UCSD-AML1 (cell line): Measurements from ENCODE around the gene P4HTM.
A peak's percentile ranks its signal among the peaks of the same experiment; 100 is the strongest.
"Not testable (repeated sequence)": the region's sequence is repeated elsewhere in the genome, so short reads cannot be mapped to it uniquely, and the experiment has no call there.

Experiments
- DNase-seq: peaks from one replicate; lab custom pipeline; 2025; ENCODE audit not compliant: unreplicated experiment; lab: John Stamatoyannopoulos, UW

P4HTM gene

GRCh38 chr3:49007068-49007770, 17.2 kb downstream of the P4HTM start, which contains the start of gene WDR6:
TSS of gene WDR6 (plus strand) at chr3:49007391. CDS start at chr3:49007432, 41 bp downstream.
- DNase-seq, result peak; percentile 96

- DNase-seq, result peak; percentile 85
Measured at GRCh38 chr3:49007771-49008528, 17.9 kb downstream of the P4HTM start.

GRCh38 chr3:49008627-49009026, 18.6 kb downstream of the P4HTM start:
- not testable (repeated sequence) for DNase-seq

- no peak for DNase-seq
Measured at GRCh38 chr3:49009396-49009795, 19.4 kb downstream of the P4HTM start.

DNA sequence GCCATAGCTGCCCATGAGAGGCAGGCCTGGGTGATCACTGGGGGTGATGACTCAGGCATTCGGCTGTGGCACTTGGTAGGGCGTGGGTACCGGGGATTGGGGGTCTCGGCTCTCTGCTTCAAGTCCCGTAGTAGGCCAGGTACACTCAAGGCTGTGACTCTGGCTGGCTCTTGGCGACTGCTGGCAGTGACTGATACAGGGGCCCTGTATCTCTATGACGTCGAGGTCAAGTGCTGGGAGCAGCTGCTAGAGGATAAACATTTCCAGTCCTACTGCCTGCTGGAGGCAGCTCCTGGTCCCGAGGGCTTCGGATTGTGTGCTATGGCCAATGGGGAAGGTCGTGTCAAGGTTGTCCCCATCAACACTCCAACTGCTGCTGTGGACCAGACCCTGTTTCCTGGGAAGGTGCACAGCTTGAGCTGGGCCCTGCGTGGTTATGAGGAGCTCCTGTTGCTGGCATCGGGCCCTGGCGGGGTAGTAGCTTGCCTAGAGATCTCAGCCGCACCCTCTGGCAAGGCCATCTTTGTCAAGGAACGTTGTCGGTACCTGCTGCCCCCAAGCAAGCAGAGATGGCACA, 22.5 kb downstream of the P4HTM start:
- no peak for DNase-seq

- DNase-seq, result no peak
Measured at GRCh38 chr3:49013113-49013737, 23.2 kb downstream of the P4HTM start.

- peak; percentile 49 for DNase-seq
Measured at GRCh38 chr3:49013738-49014660, 24.0 kb downstream of the P4HTM start.

DNA sequence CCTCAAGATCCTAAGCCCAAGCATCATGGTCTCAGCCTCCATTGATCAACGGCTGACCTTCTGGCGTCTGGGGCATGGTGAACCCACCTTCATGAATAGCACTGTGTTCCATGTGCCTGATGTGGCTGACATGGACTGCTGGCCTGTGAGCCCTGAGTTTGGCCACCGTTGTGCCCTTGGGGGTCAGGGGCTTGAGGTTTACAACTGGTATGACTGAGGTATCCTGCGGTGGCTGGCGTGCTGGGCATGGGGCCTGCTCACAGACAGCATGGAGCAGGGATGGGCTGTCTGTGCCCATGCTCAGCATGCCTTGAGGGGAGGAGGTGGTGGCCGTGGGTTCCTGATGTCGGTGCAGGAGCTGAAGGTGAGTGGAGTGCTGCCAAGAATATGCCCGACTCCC, 25.0 kb downstream of the P4HTM start:
- DNase-seq, result no peak

DNA sequence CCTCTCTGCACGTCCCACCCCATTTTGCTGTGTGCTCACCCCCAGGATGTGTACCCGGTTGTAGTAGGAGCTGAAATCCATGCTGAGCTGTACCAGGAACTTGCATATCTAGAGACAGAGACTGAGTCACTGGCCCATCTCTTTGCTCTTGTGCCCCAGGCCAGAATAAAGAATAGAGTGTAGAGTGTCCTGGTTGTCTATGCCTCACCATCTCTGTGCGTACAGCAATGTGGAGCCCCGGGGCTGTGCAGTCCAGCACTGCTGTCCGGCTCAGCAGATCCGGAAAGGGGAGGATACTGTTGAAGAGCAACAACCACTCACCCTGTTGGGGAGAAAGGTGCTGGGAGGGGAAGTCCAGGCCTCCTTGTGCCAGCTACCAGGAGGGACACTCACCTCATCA, 25.7 kb downstream of the P4HTM start:
- DNase-seq, result no peak

DNA sequence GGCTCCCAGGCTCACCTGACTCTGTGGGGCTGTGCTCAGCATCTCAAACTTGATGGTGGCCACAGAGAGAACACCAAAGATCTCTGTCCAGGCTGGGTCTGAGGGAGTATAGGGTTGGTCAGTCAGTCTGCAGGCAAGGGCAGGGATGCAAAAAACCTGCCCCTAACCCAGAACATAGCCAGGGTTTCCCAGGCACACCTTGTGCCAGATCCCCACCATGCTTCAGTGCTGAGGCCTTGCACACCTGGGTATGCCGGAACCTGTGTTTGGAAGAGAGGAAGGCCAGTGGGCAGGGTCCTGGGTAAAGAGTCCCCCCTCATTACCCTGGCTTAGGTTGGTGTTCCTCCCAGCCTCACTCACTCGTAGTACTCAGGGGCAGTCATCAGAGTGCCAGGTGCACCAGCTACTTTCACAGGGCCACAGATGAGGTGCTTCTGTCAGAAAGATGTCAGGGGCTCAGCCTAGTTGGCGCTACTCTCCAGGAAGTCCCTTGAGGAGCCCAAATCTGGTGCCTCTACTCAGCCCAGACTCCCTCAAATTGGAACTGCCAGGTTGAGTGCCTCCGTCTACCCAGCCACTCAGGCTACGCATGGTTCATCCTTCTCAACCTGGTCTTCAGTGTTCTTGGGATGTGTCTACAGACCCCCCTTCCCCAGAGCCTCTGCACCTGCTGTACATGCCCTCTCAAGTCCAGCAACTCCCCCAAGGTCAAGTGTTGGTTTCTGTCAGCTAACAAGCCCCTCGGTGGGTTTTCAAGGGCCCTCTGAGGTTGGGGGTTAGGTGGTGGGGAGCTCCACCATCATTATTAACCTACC, 26.6 kb downstream of the P4HTM start:
- DNase-seq, result no peak

GRCh38 chr3:49017229-49017970, 27.4 kb downstream of the P4HTM start:
- no peak for DNase-seq

- DNase-seq, result peak; percentile 77
Measured at GRCh38 chr3:49017971-49018706, 28.1 kb downstream of the P4HTM start, which contains the start of gene DALRD3. TSS of gene DALRD3 (minus strand) at chr3:49018580. CDS start at chr3:49018564, 16 bp downstream.

DNA sequence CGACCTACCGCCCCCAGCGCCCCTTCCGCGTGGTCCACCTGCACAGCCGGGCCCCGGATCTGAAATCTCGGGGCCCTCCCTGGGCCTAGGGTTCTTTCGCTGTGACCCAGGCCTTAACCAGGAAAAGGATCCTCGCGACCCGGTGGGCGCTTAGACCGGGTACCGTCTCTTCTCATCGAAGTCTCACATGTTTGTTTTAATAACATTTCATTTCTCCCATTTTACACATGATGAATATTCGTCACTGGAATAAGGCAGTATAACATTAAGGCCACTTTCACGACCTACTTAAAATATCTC, 28.6 kb downstream of the P4HTM start:
- DNase-seq, result no peak

DNA sequence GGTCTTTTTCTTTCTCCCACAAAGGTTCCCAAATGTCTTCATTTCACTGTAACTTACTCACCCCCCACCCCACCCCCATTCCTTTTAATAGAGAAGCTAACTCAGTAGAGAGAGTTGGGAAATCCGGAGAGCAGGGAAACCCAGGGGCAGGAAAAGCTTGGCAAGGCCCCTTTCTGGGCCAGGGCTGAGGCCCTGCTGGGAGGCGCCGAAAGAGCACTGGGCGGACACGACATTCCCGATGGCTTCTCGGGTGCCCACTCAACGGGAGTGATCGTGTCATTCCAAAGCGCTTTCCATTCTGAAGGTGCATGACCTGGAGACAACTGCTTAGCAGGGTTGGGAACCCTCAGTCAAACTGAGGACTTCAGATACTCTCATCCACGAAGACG, 29.9 kb downstream of the P4HTM start:
- DNase-seq, result no peak

DNA sequence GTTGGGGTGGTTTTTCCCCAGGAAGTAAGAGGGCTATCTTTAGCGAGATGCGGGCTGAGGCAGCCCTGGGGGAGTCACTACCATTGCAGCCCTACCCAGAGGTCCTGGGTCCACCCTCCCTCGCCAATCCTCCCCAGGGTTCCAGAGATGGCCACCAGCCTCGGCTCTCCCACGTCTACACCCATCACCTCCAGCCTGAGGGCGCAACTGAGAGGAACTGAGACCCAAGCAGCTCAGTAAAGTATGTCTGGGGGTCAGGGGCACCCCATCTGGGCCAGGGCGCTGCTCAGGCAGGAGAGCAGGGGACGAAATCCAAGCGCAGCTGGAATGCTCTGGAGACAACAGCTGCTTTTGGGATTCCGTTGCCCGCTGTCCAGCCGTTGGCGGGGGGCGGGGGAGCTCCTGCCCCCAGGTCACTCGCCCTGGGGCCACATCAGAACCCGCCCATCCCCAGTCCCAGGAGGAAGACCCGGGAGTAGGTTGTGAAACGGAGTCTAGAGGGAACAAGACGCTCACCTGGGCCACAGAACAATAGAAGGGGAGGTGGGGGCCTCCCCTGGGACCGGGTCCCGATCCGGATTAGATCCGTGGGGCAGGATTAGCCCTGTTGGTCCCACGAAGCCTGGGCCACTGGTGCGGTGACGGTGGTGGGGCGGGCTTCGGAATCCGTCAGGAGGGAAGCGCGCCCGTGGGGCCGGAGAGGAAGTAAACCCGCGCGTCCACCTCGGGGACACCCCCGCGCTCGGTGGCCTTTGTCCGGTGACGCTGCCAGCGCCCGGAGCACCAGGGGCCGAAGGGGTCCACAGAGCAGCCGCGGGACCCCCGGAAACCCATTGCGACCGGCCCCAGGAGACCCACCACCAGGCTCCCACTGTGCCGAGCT, 30.5 kb downstream of the P4HTM start:
- peak; percentile 69 for DNase-seq

DNA sequence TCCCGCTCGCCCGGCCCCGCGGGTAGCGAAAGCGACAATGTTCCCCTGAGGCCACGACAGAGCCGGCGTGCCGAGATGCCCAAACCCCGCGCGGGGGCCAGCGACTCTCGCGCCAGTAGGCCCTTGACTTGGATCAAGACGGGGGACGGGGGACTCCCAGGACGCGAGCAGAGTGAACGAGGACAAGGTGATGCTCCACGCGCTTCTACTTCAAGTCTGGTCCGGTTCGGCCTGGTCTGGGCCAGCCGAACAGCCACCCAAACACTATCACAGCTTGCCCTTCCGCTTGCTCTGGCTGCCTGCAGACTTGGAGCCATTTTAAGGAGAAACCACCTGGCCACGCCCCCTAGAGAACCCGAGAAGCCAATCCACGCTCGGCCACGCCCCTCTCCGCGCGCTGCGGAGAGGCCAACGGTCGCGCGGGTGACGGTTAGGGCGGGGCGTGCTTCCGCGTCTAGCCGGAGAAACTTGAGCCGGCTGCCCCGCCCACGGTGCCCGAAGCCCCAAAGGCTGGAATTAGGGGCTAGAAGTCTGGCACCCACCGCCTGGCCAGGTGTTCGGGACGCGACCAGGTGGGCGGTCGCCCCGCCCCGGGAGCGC, 31.3 kb downstream of the P4HTM start:
- DNase-seq, result peak; percentile 98
